A549 (cell line): ENCODE results near the gene NTN5. TPM values are rescaled to one million over a fixed set of nuclear protein-coding genes. Genes with fewer than 3 reads are reported as not detected.

Source experiments
- ATAC-seq, 2 experiments: fragments of 200-7000 bp in 1 of 2; fragments of >200 bp in 1 of 2; cut with Nextera tagmentation in 1 of 2; cut with Tn5 transposase in 1 of 2; 3 replicates each; pipeline versions ENCODE4 v1.8.0 to v1.9.1; 2018 to 2020; ENCODE audit warnings: mild to moderate bottlenecking in 1 of 2, moderate library complexity in 1 of 2
- CTCF ChIA-PET: fragments of 300-600 bp; sonication (Branson Sonifier 250); formaldehyde crosslinking; extraction: SDS; loops from one replicate; lab custom pipeline; 2021; ENCODE audit warnings: antibody characterized with exemption, inconsistent platforms; lab: Yijun Ruan, JAX
- POLR2A ChIA-PET: fragments of 350-600 bp; formaldehyde crosslinking; extraction: SDS; loops from one replicate; lab custom pipeline; 2021; ENCODE audit warnings: antibody characterized with exemption, inconsistent platforms; lab: Yijun Ruan, JAX
- DNase-seq, 2 experiments: peaks; one replicate each; pipeline versions ENCODE4 v3.0.0 to v3.0.0-alpha.2; 2011 to 2016; ENCODE audit warnings: low read depth in 1 of 2, low spot score in 1 of 2
- FAIRE-seq: peaks from 2 replicates; lab custom pipeline; 2011; peaks lifted over from hg19 to GRCh38; lab: Jason Lieb, UNC
- H3K27ac ChIP-seq, 2 experiments: fragments of >200 bp; sonication (Bioruptor Twin); formaldehyde crosslinking; 3 replicates each; pipeline ENCODE4 v1.5.1; 2016 to 2017
- H3K4me1 ChIP-seq: fragments of >200 bp; sonication (Bioruptor Twin); formaldehyde crosslinking; 3 replicates; pipeline ENCODE4 v1.6.1; 2016
- H3K4me2 ChIP-seq: fragments of >200 bp; sonication (Bioruptor Twin); formaldehyde crosslinking; 3 replicates; pipeline ENCODE4 v1.6.1; 2016
- H3K4me3 ChIP-seq: fragments of >200 bp; sonication (Bioruptor Twin); formaldehyde crosslinking; 3 replicates; pipeline ENCODE4 v1.5.1; 2016
- H3K9me3 ChIP-seq: fragments of >200 bp; sonication (Bioruptor Twin); formaldehyde crosslinking; 3 replicates; pipeline ENCODE4 v1.6.1; 2016
- BHLHE40 ChIP-seq: IDR thresholded peaks from 2 replicates; pipeline ENCODE4 v1.6.1; 2012; ENCODE audit warnings: low read depth, low read length, inconsistent platforms
- ESRRA ChIP-seq: fragments of 150-350 bp; IDR thresholded peaks from 2 replicates; pipeline ENCODE4 v1.6.1; 2014; ENCODE audit warnings: mild to moderate bottlenecking, low read length, borderline replicate concordance
- FOSB ChIP-seq: fragments of 250-450 bp; sonication (Bioruptor Pico); IDR thresholded peaks from 2 replicates; pipeline ENCODE4 v1.5.0; 2020; ENCODE audit warnings: mild to moderate bottlenecking, moderate library complexity
- FOXS1 ChIP-seq: fragments of 250-450 bp; sonication (Bioruptor Pico); IDR thresholded peaks from 2 replicates; pipeline ENCODE4 v1.5.0; 2020; ENCODE audit warnings: mild to moderate bottlenecking, moderate library complexity
- GATA3 ChIP-seq: IDR thresholded peaks from 2 replicates; pipeline ENCODE4 v1.6.1; 2012; ENCODE audit warnings: borderline replicate concordance
- HDAC2 ChIP-seq: fragments of 200-600 bp; sonication (generic); IDR thresholded peaks from 2 replicates; pipeline ENCODE4 v1.6.1; 2016
- KDM1A ChIP-seq: fragments of 200-600 bp; sonication (generic); IDR thresholded peaks from 2 replicates; pipeline ENCODE4 v1.6.1; 2016; ENCODE audit warnings: low read depth, mild to moderate bottlenecking
- MAFK ChIP-seq: fragments of 450-650 bp; IDR thresholded peaks from 2 replicates; pipeline ENCODE4 v1.6.1; 2014; ENCODE audit not compliant: partially characterized antibody
- MYC ChIP-seq: IDR thresholded peaks from 2 replicates; pipeline ENCODE4 v1.6.1; 2012; ENCODE audit warnings: mild to moderate bottlenecking, inconsistent platforms, low read length, improper control_type of control experiment, borderline replicate concordance
- NPAS2 ChIP-seq: fragments of 250-450 bp; sonication (Bioruptor Pico); IDR thresholded peaks from 2 replicates; pipeline ENCODE4 v1.8.0; 2022; ENCODE audit warnings: mild to moderate bottlenecking, moderate library complexity, borderline replicate concordance
- NR3C1 ChIP-seq: fragments of >200 bp; sonication (Bioruptor Twin); formaldehyde crosslinking; IDR thresholded peaks from 3 replicates; pipeline ENCODE4 v1.6.1; 2017
- POLR2AphosphoS2 ChIP-seq: conservative IDR thresholded peaks from 2 replicates; pipeline ENCODE4 v1.6.1; 2012; ENCODE audit warnings: low read length, improper control_type of control experiment, inconsistent platforms
- RCOR1 ChIP-seq: fragments of 150-350 bp; IDR thresholded peaks from 2 replicates; pipeline ENCODE4 v1.6.1; 2014; ENCODE audit warnings: antibody characterized with exemption, low read length, low read depth
- RFX5 ChIP-seq: fragments of 450-650 bp; IDR thresholded peaks from 2 replicates; pipeline ENCODE4 v1.7.1; 2014; ENCODE audit warnings: antibody characterized with exemption, mild to moderate bottlenecking, moderate library complexity
- SREBF2 ChIP-seq: fragments of 450-650 bp; IDR thresholded peaks from 2 replicates; pipeline ENCODE4 v1.6.1; 2014; ENCODE audit warnings: mild to moderate bottlenecking, moderate library complexity
- ZC3H11A ChIP-seq: fragments of 450-650 bp; IDR thresholded peaks from 2 replicates; pipeline ENCODE4 v1.6.1; 2014; ENCODE audit warnings: antibody characterized with exemption, mild to moderate bottlenecking
- ZNF302 ChIP-seq: fragments of 250-450 bp; sonication (Bioruptor Pico); IDR thresholded peaks from 2 replicates; pipeline ENCODE4 v1.9.0; 2021; ENCODE audit warnings: inconsistent platforms, mild to moderate bottlenecking, moderate library complexity
- ZSCAN20 ChIP-seq: fragments of 250-450 bp; sonication (Bioruptor Pico); IDR thresholded peaks from 2 replicates; pipeline ENCODE4 v1.8.0; 2022; ENCODE audit warnings: mild to moderate bottlenecking, moderate library complexity
- WGBS: methylation state at CpG from one replicate; pipeline ENCODE4 v1.1.6; 2017; ENCODE audit errors: missing lambda C conversion rate; 5-methylcytosine and 5-hydroxymethylcytosine counted together
- polyA plus RNA-seq, 4 experiments: library from polyadenylated mRNA; depleted of rRNA in 3 of 4; stranded (reverse); fragments of >200 nt; fragmentation: RNase III in 1 of 4; extraction: RNeasy Plus Mini Kit Qiagen cat#74134 plus additional on column Dnase treatment in 1 of 4; gene quantifications; 2 replicates in 3 of 4; 3 replicates in 1 of 4; pipeline ENCODE4 v1.2.3, GENCODE V29; 2011 to 2017
- TF ChIP-seq, protein P1 (sequence below): fragments of 450-650 bp; IDR thresholded peaks from 2 replicates; pipeline ENCODE4 v1.6.1; 2014; ENCODE audit warnings: antibody characterized with exemption
- TF ChIP-seq, protein P2 (sequence below): fragments of >200 bp; sonication (Bioruptor Twin); formaldehyde crosslinking; IDR thresholded peaks from 3 replicates; pipeline ENCODE4 v1.6.1; 2016
- TF ChIP-seq, protein P3 (sequence below): fragments of >200 bp; sonication (Bioruptor Twin); formaldehyde crosslinking; IDR thresholded peaks from 2 replicates; pipeline ENCODE4 v1.6.1; 2016
- TF ChIP-seq, protein P4 (sequence below): fragments of >200 bp; sonication (Bioruptor Twin); formaldehyde crosslinking; IDR thresholded peaks from 3 replicates; pipeline ENCODE4 v1.5.1; 2016
- TF ChIP-seq, protein P5 (sequence below): IDR thresholded peaks from 2 replicates; pipeline ENCODE4 v1.6.1; 2012; ENCODE audit warnings: low read depth, borderline replicate concordance
- TF ChIP-seq, protein P6 (sequence below): fragments of 150-350 bp; IDR thresholded peaks from 2 replicates; pipeline ENCODE4 v1.6.1; 2014; ENCODE audit warnings: low read depth, mild to moderate bottlenecking, low read length

Gene NTN5
- polyA plus RNA-seq, 2 of the 4 experiments (the other 2 are of a cell fraction), result 0.18 to 0.22 TPM

DNA sequence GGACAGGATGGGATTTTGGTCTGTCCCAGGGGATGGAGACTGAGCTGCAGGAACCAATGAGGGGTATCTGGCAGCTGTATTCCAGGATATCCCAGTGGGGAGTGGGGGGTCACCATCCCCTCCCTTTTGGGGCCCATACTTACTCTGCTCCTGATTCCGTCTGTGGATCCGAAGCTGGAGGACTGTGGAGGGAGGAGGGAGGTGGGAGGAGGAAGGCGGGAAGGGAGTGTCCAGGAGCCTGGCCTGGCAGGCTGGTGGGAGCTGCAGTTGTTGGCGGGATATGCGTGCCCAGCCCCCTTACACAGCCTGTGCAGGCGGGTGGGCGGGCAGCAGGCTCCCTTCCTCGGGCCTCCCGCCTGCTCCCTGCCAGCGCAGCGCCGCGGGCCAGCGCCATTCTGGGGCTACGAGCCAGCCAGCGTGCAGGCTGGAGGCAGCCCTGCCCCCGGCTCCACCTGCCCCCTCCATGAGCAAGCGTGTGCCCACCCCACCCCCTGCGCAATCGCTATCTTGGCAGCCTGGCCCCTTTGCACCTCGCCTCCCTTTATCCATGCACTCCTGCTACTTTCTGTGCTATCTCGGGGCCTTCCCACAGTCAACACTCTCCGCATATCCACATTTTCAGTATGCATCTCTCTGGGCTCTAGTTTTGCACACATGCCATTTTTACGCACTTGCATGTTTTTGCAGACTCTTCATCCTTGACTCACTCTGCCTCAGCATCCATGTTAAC, 43.9 kb upstream of the NTN5 start (continued):
- TF ChIP-seq ZNF302, result no peak
- TF ChIP-seq, protein P1, sequence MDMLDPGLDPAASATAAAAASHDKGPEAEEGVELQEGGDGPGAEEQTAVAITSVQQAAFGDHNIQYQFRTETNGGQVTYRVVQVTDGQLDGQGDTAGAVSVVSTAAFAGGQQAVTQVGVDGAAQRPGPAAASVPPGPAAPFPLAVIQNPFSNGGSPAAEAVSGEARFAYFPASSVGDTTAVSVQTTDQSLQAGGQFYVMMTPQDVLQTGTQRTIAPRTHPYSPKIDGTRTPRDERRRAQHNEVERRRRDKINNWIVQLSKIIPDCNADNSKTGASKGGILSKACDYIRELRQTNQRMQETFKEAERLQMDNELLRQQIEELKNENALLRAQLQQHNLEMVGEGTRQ, result no peak
- no peak for TF ChIP-seq FOSB (CRISPR knock-in tag)
- TF ChIP-seq POLR2AphosphoS2, result no peak
- no peak for TF ChIP-seq RCOR1
- TF ChIP-seq, protein P2, sequence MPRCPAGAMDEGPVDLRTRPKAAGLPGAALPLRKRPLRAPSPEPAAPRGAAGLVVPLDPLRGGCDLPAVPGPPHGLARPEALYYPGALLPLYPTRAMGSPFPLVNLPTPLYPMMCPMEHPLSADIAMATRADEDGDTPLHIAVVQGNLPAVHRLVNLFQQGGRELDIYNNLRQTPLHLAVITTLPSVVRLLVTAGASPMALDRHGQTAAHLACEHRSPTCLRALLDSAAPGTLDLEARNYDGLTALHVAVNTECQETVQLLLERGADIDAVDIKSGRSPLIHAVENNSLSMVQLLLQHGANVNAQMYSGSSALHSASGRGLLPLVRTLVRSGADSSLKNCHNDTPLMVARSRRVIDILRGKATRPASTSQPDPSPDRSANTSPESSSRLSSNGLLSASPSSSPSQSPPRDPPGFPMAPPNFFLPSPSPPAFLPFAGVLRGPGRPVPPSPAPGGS, result no peak
- no peak for TF ChIP-seq RFX5

DNA sequence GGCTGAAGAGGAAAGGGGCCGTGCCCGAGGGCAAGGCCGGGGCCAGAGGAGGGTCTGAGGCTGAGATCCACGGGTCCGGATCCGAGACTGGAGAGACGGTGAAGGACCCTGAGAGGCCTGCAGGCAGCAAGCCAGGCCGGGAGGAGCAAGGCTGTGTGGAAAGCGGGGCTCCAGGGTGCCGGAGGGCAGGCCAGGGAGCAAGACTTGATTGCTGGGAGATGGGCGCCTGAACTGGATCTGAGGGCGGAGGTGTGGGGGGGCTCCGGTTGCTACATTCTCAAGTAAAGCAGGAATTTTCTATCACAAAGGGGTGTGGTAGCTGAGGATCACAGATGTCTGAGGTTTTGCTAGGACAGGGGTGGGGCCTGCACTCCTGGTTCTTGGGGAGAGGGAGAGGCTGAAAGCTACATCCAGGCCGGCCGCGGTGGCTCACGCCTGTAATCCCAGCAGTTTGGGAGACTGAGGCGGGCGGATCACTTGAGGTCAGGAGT, 42.9 kb upstream of the NTN5 start:
- POLR2A ChIA-PET, result no interaction called here
- H3K4me3 ChIP-seq, result no peak overlapping the region
- peak overlapping the region; percentile 94; the same call in 2 of the 3 replicates for H3K4me2 ChIP-seq
- H3K27ac ChIP-seq, result peak overlapping the region in 1 of 2 experiments; percentile 90; a peak in 3 of 6 replicates
- ATAC-seq (no peak), FAIRE-seq (no peak), DNase-seq (no peak)
- TF ChIP-seq MAFK (no peak), ZC3H11A (no peak), ESRRA (no peak), NR3C1 (no peak), RFX5 (no peak), MYC (no peak), GATA3 (no peak), BHLHE40 (no peak), RCOR1 (no peak), SREBF2 (no peak), HDAC2 (no peak), NPAS2 (CRISPR knock-in tag) (no peak), KDM1A (no peak), ZSCAN20 (CRISPR knock-in tag) (no peak), FOXS1 (CRISPR knock-in tag) (no peak)
- TF ChIP-seq, protein P3, sequence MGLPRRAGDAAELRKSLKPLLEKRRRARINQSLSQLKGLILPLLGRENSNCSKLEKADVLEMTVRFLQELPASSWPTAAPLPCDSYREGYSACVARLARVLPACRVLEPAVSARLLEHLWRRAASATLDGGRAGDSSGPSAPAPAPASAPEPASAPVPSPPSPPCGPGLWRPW, result no peak
- TF ChIP-seq, protein P1, result no peak
- TF ChIP-seq, protein P4, sequence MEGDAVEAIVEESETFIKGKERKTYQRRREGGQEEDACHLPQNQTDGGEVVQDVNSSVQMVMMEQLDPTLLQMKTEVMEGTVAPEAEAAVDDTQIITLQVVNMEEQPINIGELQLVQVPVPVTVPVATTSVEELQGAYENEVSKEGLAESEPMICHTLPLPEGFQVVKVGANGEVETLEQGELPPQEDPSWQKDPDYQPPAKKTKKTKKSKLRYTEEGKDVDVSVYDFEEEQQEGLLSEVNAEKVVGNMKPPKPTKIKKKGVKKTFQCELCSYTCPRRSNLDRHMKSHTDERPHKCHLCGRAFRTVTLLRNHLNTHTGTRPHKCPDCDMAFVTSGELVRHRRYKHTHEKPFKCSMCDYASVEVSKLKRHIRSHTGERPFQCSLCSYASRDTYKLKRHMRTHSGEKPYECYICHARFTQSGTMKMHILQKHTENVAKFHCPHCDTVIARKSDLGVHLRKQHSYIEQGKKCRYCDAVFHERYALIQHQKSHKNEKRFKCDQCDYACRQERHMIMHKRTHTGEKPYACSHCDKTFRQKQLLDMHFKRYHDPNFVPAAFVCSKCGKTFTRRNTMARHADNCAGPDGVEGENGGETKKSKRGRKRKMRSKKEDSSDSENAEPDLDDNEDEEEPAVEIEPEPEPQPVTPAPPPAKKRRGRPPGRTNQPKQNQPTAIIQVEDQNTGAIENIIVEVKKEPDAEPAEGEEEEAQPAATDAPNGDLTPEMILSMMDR, result no peak
- TF ChIP-seq, protein P5, sequence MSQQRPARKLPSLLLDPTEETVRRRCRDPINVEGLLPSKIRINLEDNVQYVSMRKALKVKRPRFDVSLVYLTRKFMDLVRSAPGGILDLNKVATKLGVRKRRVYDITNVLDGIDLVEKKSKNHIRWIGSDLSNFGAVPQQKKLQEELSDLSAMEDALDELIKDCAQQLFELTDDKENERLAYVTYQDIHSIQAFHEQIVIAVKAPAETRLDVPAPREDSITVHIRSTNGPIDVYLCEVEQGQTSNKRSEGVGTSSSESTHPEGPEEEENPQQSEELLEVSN, result no peak
- TF ChIP-seq, protein P6, sequence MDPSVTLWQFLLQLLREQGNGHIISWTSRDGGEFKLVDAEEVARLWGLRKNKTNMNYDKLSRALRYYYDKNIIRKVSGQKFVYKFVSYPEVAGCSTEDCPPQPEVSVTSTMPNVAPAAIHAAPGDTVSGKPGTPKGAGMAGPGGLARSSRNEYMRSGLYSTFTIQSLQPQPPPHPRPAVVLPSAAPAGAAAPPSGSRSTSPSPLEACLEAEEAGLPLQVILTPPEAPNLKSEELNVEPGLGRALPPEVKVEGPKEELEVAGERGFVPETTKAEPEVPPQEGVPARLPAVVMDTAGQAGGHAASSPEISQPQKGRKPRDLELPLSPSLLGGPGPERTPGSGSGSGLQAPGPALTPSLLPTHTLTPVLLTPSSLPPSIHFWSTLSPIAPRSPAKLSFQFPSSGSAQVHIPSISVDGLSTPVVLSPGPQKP, result no peak
- CTCF ChIA-PET, result interaction anchor here (0.8 to 5.4 kb wide), 8 partner anchors 9 to 358 kb away, joined by 3 to 28 read pairs (median 4); no protein-coding TSS in a partner anchor
- 83% methylated on average over 19 of the region's 19 CpGs for WGBS
- no peaks in the 10 kb centered on the region for H3K9me3 ChIP-seq
- peaks cover 20% of the 10 kb centered on the region for H3K4me1 ChIP-seq
